Upper lobe of right lung (tissue), 1 donor: ENCODE measurements around the gene FSTL3. TPM values are rescaled to one million over a fixed set of nuclear protein-coding genes. Genes with fewer than 3 reads are reported as not detected.
"Not testable (repeated sequence)": the region's sequence is repeated elsewhere in the genome, so short reads cannot be mapped to it uniquely, and the experiment has no call there.

Source experiments
- ATAC-seq: fragments of 200-7000 bp; cut with Tn5 transposase; one replicate; pipeline ENCODE4 v1.9.1; 2020; ENCODE audit warnings: mild to moderate bottlenecking, moderate library complexity
- DNase-seq: peaks from one replicate; pipeline ENCODE4 v3.0.0-alpha.2; 2020
- H3K27ac ChIP-seq: fragments of 200-600 bp; one replicate; pipeline ENCODE4 v1.8.0; 2022
- H3K27me3 ChIP-seq: fragments of 200-600 bp; one replicate; pipeline ENCODE4 v1.8.0; 2022; ENCODE audit warnings: mild to moderate bottlenecking
- H3K36me3 ChIP-seq: fragments of 200-600 bp; one replicate; pipeline ENCODE4 v1.8.0; 2022
- H3K4me1 ChIP-seq: fragments of 200-600 bp; one replicate; pipeline ENCODE4 v1.8.0; 2022
- H3K4me3 ChIP-seq: fragments of 200-600 bp; one replicate; pipeline ENCODE4 v1.8.0; 2022; ENCODE audit warnings: mild to moderate bottlenecking
- H3K9me3 ChIP-seq: fragments of 200-600 bp; one replicate; pipeline ENCODE4 v1.8.0; 2022
- intact Hi-C: fragments of 100-400 bp; cut with DNase I; formaldehyde crosslinking; loops from one replicate; pipeline ENCODE4 v1.11.0; 2022
- total RNA-seq: library from RNA; stranded (reverse); fragmentation: NEBNext Ultra II Directional; extraction: Animal tissue kit (Norgen Biotek cat#: 25700); gene quantifications from one replicate; pipeline ENCODE4 v1.2.1, GENCODE V29; 2021
- TF ChIP-seq, protein P1 (sequence below): fragments of 200-600 bp; IDR thresholded peaks from one replicate; pipeline ENCODE4 v1.8.0; 2022; ENCODE audit warnings: antibody characterized with exemption
- donor health status: DM: no; HTN: yes; CAD: no; lungs with severe emphysema.

FSTL3 gene
- total RNA-seq, 1 donor from 2014 or later: 114 TPM

DNA sequence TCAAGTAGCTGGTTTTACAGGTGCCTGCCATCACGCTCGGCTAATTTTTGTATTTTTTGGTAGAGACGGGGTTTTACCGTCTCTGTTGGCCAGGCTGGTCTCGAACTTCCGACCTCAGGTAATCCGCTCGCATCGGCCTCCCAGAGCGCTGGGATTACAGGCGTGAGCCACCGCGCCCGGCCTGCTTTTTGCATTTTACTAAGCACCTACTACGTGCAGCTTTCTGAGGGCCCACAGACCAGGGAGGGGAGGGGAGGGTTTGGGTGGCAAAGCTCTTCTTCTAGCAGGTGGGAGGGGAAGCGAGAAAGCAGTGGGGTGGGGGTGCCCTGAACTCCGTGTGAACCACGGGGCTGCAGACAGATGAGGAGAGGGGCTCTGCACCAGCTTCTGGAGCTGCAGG, 47.5 kb downstream of the FSTL3 start:
- Histone ChIP-seq H3K9me3 (no peaks in the 10 kb centered on the region), H3K27ac (no peak overlapping the region), H3K36me3 (no peaks in the 10 kb centered on the region), H3K27me3 (peaks cover 16% of the 10 kb centered on the region), H3K4me1 (peaks cover 8% of the 10 kb centered on the region), H3K4me3 (no peak overlapping the region)
- DNase-seq (no peak), ATAC-seq (no peak)
- intact Hi-C loops: no loop called here
- TF ChIP-seq, protein P1, sequence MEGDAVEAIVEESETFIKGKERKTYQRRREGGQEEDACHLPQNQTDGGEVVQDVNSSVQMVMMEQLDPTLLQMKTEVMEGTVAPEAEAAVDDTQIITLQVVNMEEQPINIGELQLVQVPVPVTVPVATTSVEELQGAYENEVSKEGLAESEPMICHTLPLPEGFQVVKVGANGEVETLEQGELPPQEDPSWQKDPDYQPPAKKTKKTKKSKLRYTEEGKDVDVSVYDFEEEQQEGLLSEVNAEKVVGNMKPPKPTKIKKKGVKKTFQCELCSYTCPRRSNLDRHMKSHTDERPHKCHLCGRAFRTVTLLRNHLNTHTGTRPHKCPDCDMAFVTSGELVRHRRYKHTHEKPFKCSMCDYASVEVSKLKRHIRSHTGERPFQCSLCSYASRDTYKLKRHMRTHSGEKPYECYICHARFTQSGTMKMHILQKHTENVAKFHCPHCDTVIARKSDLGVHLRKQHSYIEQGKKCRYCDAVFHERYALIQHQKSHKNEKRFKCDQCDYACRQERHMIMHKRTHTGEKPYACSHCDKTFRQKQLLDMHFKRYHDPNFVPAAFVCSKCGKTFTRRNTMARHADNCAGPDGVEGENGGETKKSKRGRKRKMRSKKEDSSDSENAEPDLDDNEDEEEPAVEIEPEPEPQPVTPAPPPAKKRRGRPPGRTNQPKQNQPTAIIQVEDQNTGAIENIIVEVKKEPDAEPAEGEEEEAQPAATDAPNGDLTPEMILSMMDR: no peak

DNA sequence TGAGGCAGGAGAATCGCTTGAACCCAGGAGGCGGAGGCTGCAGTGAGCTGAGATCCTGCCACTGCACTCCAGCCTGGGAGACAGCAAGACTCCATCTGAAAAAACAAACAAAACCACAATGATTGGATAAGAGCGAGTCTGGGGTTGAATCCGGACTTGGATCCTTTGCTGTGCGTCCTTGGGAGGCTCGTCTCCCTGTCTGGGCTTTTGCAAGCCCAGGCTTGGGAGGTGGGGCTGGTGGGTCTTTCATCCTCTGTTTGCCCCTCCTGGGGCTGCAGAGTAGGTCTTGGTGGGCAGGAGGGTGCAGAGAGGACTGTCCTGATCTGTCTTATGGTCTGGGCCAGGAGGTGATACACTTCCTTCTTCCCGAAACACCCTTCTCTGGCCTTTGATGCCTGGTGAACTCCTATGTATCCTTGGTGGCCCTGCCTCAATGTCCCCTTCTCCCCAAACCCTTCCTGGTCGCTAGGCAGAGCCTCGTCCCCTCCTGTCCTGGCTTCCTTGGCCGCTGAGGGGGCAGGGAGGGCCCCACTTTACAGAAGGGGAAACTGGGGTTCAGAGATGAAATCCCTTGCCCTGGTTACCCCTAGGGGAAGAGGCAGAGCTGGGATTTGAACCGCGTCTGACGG, 49.4 kb downstream of the FSTL3 start:
- Histone ChIP-seq H3K36me3 (no peaks in the 10 kb centered on the region), H3K27ac (no peak overlapping the region), H3K4me3 (no peak overlapping the region), H3K4me1 (no peaks in the 10 kb centered on the region), H3K9me3 (no peaks in the 10 kb centered on the region), H3K27me3 (peaks cover 5% of the 10 kb centered on the region)
- ATAC-seq (no peak), DNase-seq (no peak)
- intact Hi-C loops: no loop called here
- TF ChIP-seq, protein P1: no peak

DNA sequence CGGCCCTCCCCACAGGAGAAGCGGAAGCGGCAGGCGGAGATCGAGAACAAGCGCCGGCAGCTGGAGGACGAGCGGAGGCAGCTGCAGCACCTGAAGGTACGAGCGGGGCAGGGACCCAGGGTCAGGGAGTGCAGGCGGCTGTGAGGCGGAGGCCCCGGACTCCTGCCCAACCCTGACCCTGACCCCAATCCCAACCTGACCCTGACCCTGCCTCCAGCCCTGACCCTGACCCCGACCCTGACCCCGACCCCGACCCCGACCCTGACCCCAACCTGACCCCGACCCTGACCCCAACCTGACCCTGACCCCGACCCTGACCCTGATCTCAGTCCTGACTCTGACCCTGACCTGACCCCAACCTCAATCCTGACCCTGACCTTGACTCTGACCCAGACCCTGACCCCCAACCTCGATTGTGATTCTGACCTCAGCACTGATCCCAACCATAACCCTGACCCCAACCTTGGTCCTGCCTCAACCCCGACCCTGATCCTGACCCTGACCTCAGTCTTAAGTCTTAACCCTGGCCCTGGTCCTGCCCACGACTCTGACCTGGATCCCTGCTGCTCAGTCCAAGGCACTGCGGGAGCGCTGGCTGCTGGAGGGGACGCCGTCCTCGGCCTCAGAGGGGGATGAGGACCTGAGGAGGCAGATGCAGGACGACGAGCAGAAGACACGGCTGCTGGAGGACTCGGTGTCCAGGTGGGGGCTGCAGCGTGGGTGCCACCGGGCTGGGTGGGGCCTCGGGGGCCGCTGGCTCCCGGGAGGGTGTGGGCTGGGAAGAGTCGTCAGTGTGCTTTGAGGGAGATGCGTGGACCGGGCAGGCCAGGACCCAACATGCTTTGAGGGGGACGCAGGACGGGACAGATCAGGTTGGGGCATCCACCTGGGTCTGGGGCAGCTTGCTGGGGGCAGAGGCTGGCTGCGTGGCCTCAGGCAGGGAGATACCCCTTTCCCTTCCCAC, 51.1 kb downstream of the FSTL3 start:
- no peaks in the 10 kb centered on the region for H3K36me3 ChIP-seq
- TF ChIP-seq, protein P1: no peak
- DNase-seq: no peak
- intact Hi-C loops: no loop called here
- no peak overlapping the region for H3K4me3 ChIP-seq
- H3K27me3 ChIP-seq: no peaks in the 10 kb centered on the region
- peak overlapping the region; percentile 78 for H3K27ac ChIP-seq
- ATAC-seq: peak; percentile 5
- H3K9me3 ChIP-seq: no peaks in the 10 kb centered on the region
- H3K4me1 ChIP-seq: no peaks in the 10 kb centered on the region

DNA sequence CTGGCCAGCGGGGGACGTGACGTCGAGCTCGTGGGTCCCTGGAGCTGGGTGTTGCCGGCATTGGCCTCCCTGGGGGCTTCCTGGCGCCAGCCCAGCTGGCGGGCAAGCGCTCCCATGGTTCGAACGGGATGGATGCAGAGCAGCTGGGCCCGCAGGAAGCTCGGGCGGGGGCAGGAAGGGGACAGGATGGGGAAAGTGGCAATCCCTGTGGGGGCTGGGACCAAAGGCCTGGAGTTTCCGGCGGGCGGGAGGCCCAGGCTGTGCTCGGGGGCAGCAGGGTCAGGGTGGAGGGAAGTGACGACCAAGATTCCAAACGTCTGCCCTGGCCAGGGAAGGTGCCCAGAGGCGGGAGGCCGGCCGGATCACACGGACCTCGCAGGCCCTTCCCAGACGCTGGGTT, 51.8 kb downstream of the FSTL3 start:
- peak; percentile 80 for ATAC-seq
- Histone ChIP-seq H3K36me3 (no peaks in the 10 kb centered on the region), H3K4me1 (no peaks in the 10 kb centered on the region), H3K27ac (peak overlapping the region; percentile 78), H3K27me3 (no peaks in the 10 kb centered on the region), H3K4me3 (no peak overlapping the region), H3K9me3 (no peaks in the 10 kb centered on the region)
- TF ChIP-seq, protein P1: no peak
- intact Hi-C loops: no loop called here
- DNase-seq: no peak

DNA sequence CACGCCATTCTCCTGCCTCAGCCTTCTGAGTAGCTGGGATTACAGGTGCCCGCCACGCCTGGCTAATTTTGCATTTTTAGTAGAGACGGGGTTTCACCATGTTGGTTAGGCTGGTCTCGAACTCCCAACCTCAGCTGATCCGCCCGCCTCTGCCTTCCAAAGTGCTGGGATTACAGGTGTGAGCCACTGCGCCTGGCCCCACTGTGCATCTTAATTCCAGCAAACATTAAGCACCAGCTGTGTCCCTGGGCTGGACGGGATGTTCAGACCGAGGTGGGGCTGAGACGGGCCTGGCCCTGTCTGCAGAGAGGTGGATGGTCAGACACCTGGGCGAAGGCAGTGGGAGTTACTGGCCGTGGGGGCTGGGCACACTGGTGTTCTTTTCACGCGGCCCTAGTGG, 53.4 kb downstream of the FSTL3 start:
- H3K36me3 ChIP-seq, intact Hi-C loops, H3K27ac ChIP-seq, H3K4me1 ChIP-seq, H3K27me3 ChIP-seq, DNase-seq, H3K4me3 ChIP-seq, ATAC-seq, H3K9me3 ChIP-seq: not testable (repeated sequence)
